ENCODE data around the gene COQ2.

DNA sequence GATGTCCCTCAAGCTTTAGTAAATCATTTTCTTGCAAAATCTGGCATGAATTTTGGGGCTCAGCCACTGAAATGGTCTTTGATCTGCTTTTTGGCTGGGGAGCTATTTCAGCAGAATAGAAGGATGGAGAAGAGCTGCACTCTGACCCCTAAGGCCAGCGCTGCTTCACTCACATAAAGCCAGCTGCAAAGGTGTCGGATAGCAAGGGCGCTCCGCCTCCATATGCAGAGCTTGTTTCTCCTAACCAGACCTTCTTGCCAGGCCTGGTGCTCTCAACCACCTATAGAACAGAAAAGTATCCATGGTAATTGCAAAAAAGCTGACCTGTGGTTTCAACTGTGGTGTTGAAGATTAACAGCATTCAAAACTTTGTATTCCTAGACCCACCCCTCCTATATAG lies 24.1 kb upstream of the COQ2 start:
- TF ChIP-seq EZH2 (IDR thresholded peaks at IDR 0.05; ENCODE audit: insufficient read depth, poor library complexity, severe bottlenecking) (no peak), EZH2phosphoT487 (IDR thresholded peaks at IDR 0.05; ENCODE audit: insufficient read depth, low read depth) (no peak)
